Left lung (tissue), 10 donors: ENCODE data around the gene EN2. TPM values are rescaled to one million over a fixed set of nuclear protein-coding genes. Genes with fewer than 3 reads are reported as not detected.
A peak's percentile ranks its signal among the peaks of the same experiment; 100 is the strongest.

Experiments used
- ATAC-seq: fragments of 200-7000 bp; cut with Tn5 transposase; one replicate; pipeline ENCODE4 v1.9.1; 2020; ENCODE audit warnings: moderate library complexity
- DNase-seq, 4 donors: peaks; one replicate each; pipeline ENCODE4 v3.0.0-alpha.2; 2013 to 2020
- H3K27ac ChIP-seq, 2 donors: fragments of 200-600 bp; sonication (generic) in 1 of 2; one replicate each; pipeline versions ENCODE4 v1.5.0 to v1.8.0; 2020 to 2021
- H3K27me3 ChIP-seq, 2 donors: fragments of 200-600 bp; sonication (generic) in 1 of 2; one replicate each; pipeline versions ENCODE4 v1.5.0 to v1.8.0; 2020 to 2021
- H3K36me3 ChIP-seq, 2 donors: fragments of 200-600 bp; sonication (generic) in 1 of 2; one replicate each; pipeline versions ENCODE4 v1.5.0 to v1.8.0; 2020 to 2021
- H3K4me1 ChIP-seq, 2 donors: fragments of 200-600 bp; one replicate each; pipeline ENCODE4 v1.8.0; 2021
- H3K4me3 ChIP-seq, 2 donors: fragments of 200-600 bp; sonication (generic) in 1 of 2; one replicate each; pipeline versions ENCODE4 v1.5.0 to v1.8.0; 2020 to 2021; ENCODE audit warnings: mild to moderate bottlenecking in 1 of 2
- H3K9me3 ChIP-seq, 2 donors: fragments of 200-600 bp; sonication (generic) in 1 of 2; one replicate each; pipeline versions ENCODE4 v1.5.0 to v1.8.0; 2020 to 2021
- CTCF ChIP-seq, 2 donors: fragments of 200-600 bp; sonication (generic) in 1 of 2; IDR thresholded peaks; one replicate each; pipeline versions ENCODE4 v1.5.0 to v1.8.0; 2021; ENCODE audit warnings: antibody characterized with exemption in 2 of 2
- intact Hi-C, 2 donors: fragments of 100-400 bp; cut with DNase I; formaldehyde crosslinking; loops; one replicate each; pipeline versions ENCODE4 v1.11.2 to v1.14.2; 2022
- polyA plus RNA-seq, 6 donors: library from polyadenylated mRNA; unstranded; fragments of 120-200 nt; gene quantifications; one replicate each; pipeline ENCODE4 v1.2.1, GENCODE V29; 2013; ENCODE audit not compliant: insufficient read length in 6 of 6
- total RNA-seq, 2 donors: library from RNA; stranded (reverse); fragmentation: NEBNext Ultra II Directional; extraction: Animal tissue kit (Norgen Biotek cat#: 25700); gene quantifications; one replicate each; pipeline ENCODE4 v1.2.1, GENCODE V29; 2021
- donor health status: DM: no; HTN: yes; CAD: no.
- donor health status: DM: no; HTN: no; CAD: no.

The EN2 gene
- total and polyA plus RNA-seq, 8 donors: not detected

- Histone ChIP-seq H3K9me3 (no peaks in the 10 kb centered on the region), H3K4me3 (no peak overlapping the region), H3K4me1 (peaks cover 0 to 15% of the 10 kb centered on the region in 2 donors), H3K36me3 (no peaks in the 10 kb centered on the region), H3K27me3 (peaks cover 94 to 99% of the 10 kb centered on the region in 2 donors), H3K27ac (no peak overlapping the region)
- peak in 1 of 4 donors; percentile 54 for DNase-seq
- no peak for ATAC-seq
- no peak for TF ChIP-seq CTCF (IDR thresholded peaks at IDR 0.05)
- intact Hi-C loops: no loop called here
These were observed 6.7 kb upstream of the EN2 start for GRCh38 chr7:155450970-155451801.

GRCh38 chr7:155451840-155452239 lies 6.1 kb upstream of the EN2 start:
- DNase-seq (no peak), ATAC-seq (no peak)
- H3K27ac ChIP-seq: no peak overlapping the region
- TF ChIP-seq CTCF (IDR thresholded peaks at IDR 0.05): no peak
- peaks cover 100% of the 10 kb centered on the region in 2 donors for H3K27me3 ChIP-seq
- H3K9me3 ChIP-seq: no peaks in the 10 kb centered on the region
- no peaks in the 10 kb centered on the region for H3K36me3 ChIP-seq
- H3K4me1 ChIP-seq: peaks cover 4 to 19% of the 10 kb centered on the region in 2 donors
- H3K4me3 ChIP-seq: no peak overlapping the region
- intact Hi-C loops: no loop called here

GRCh38 chr7:155452505-155453295 lies 5.2 kb upstream of the EN2 start:
- H3K9me3 ChIP-seq: no peaks in the 10 kb centered on the region
- DNase-seq (no peak), ATAC-seq (no peak)
- no peak overlapping the region for H3K27ac ChIP-seq
- H3K27me3 ChIP-seq: peaks cover 96 to 98% of the 10 kb centered on the region in 2 donors
- H3K36me3 ChIP-seq: no peaks in the 10 kb centered on the region
- intact Hi-C loops: no loop called here
- H3K4me1 ChIP-seq: peaks cover 7 to 25% of the 10 kb centered on the region in 2 donors
- no peak overlapping the region for H3K4me3 ChIP-seq
- no peak for TF ChIP-seq CTCF (IDR thresholded peaks at IDR 0.05)

- Histone ChIP-seq H3K9me3 (no peaks in the 10 kb centered on the region), H3K4me1 (peaks cover 10 to 29% of the 10 kb centered on the region in 2 donors)
- no peak for DNase-seq
These were observed 4.4 kb upstream of the EN2 start for GRCh38 chr7:155453296-155454182.

More at GRCh38 chr7:155453296-155454182, 4.4 kb upstream of the EN2 start:
- Histone ChIP-seq H3K36me3 (no peaks in the 10 kb centered on the region), H3K27me3 (peaks cover 95 to 97% of the 10 kb centered on the region in 2 donors), H3K27ac (no peak overlapping the region), H3K4me3 (no peak overlapping the region)
- no peak for TF ChIP-seq CTCF (IDR thresholded peaks at IDR 0.05)
- ATAC-seq: no peak
- intact Hi-C loops: no loop called here
